Neural crest cell (in vitro differentiated cells): ENCODE results near the gene AQP12B. TPM values are rescaled to one million over a fixed set of nuclear protein-coding genes. Genes with fewer than 3 reads are reported as not detected.

Experiments used
- DNase-seq: peaks from one replicate; pipeline ENCODE4 v3.0.0; 2021; ENCODE audit warnings: low read depth, mixed read lengths, low spot score
- H3K27ac Mint-ChIP-seq: one replicate; pipeline ENCODE4 v1.8.0; 2021; ENCODE audit warnings: mild to moderate bottlenecking, mixed read lengths; ENCODE audit not compliant: unreplicated experiment
- H3K27me3 Mint-ChIP-seq: 2 replicates; pipeline ENCODE4 v1.8.0; 2021; ENCODE audit warnings: low read depth, mild to moderate bottlenecking, mixed read lengths
- H3K36me3 Mint-ChIP-seq: 2 replicates; pipeline ENCODE4 v1.8.0; 2021; ENCODE audit warnings: low read depth, mild to moderate bottlenecking, mixed read lengths
- H3K4me1 Mint-ChIP-seq: 2 replicates; pipeline ENCODE4 v1.8.0; 2021; ENCODE audit warnings: mixed read lengths
- H3K4me3 Mint-ChIP-seq: one replicate; pipeline ENCODE4 v1.8.0; 2021; ENCODE audit warnings: mild to moderate bottlenecking, mixed read lengths
- H3K9me3 Mint-ChIP-seq: 2 replicates; pipeline ENCODE4 v1.8.0; 2021; ENCODE audit warnings: mixed read lengths
- total RNA-seq: library from RNA; stranded (reverse); gene quantifications from 2 replicates; pipeline ENCODE4 v1.2.1, GENCODE V29; 2021
- TF ChIP-seq, protein P1 (sequence below): fragments of 200-600 bp; sonication (generic); conservative IDR thresholded peaks from 2 replicates; pipeline ENCODE4 v1.5.0; 2021; ENCODE audit warnings: antibody characterized with exemption, mild to moderate bottlenecking

Gene AQP12B
- total RNA-seq, 1 donor from 2014 or later: not detected

- no peaks in the 10 kb centered on the region for H3K36me3 Mint-ChIP-seq
- no peaks in the 10 kb centered on the region for H3K4me1 Mint-ChIP-seq
- H3K4me3 Mint-ChIP-seq: no peak overlapping the region
- no peak for DNase-seq
- TF ChIP-seq, protein P1, sequence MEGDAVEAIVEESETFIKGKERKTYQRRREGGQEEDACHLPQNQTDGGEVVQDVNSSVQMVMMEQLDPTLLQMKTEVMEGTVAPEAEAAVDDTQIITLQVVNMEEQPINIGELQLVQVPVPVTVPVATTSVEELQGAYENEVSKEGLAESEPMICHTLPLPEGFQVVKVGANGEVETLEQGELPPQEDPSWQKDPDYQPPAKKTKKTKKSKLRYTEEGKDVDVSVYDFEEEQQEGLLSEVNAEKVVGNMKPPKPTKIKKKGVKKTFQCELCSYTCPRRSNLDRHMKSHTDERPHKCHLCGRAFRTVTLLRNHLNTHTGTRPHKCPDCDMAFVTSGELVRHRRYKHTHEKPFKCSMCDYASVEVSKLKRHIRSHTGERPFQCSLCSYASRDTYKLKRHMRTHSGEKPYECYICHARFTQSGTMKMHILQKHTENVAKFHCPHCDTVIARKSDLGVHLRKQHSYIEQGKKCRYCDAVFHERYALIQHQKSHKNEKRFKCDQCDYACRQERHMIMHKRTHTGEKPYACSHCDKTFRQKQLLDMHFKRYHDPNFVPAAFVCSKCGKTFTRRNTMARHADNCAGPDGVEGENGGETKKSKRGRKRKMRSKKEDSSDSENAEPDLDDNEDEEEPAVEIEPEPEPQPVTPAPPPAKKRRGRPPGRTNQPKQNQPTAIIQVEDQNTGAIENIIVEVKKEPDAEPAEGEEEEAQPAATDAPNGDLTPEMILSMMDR: no peak
- H3K27me3 Mint-ChIP-seq: no peaks in the 10 kb centered on the region
- no peaks in the 10 kb centered on the region for H3K9me3 Mint-ChIP-seq
- no peak overlapping the region for H3K27ac Mint-ChIP-seq
These were observed 41.7 kb upstream of the AQP12B start for GRCh38 chr2:240724431-240724830.

- Mint-ChIP-seq H3K27me3 (no peaks in the 10 kb centered on the region), H3K9me3 (no peaks in the 10 kb centered on the region), H3K27ac (no peak overlapping the region), H3K4me3 (no peak overlapping the region), H3K36me3 (no peaks in the 10 kb centered on the region), H3K4me1 (no peaks in the 10 kb centered on the region)
- no peak for DNase-seq
- TF ChIP-seq, protein P1: no peak
These were observed 41.2 kb upstream of the AQP12B start for GRCh38 chr2:240723851-240724250.

GRCh38 chr2:240722796-240723735 is 40.4 kb upstream of the AQP12B start:
- TF ChIP-seq, protein P1: no peak
- H3K9me3 Mint-ChIP-seq: no peaks in the 10 kb centered on the region
- no peaks in the 10 kb centered on the region for H3K4me1 Mint-ChIP-seq
- no peak for DNase-seq
- no peaks in the 10 kb centered on the region for H3K36me3 Mint-ChIP-seq
- H3K4me3 Mint-ChIP-seq: no peak overlapping the region
- no peak overlapping the region for H3K27ac Mint-ChIP-seq
- no peaks in the 10 kb centered on the region for H3K27me3 Mint-ChIP-seq

DNA sequence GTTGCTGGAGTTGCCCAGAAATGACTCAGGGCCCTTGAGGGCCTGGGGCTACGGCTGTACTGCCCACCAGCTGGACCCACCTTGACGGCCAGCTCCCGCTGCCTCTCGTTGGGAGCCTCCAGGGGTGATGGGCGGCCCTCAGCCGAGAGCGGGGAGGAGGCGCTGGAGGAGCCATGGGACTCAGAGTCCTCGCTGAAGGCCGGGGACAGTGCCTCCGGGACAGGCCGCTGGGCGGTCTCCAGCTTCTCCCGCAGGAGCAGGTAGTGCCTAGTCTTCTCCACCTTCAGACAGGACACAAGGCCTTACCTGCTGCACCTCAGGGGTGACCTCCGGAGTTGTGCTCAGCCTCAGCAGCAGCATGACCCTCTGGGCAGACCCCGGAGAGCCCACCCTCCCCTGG is 39.7 kb upstream of the AQP12B start:
- Mint-ChIP-seq H3K27me3 (no peaks in the 10 kb centered on the region), H3K9me3 (no peaks in the 10 kb centered on the region), H3K27ac (no peak overlapping the region), H3K4me3 (no peak overlapping the region), H3K4me1 (no peaks in the 10 kb centered on the region), H3K36me3 (no peaks in the 10 kb centered on the region)
- TF ChIP-seq, protein P1: no peak
- no peak for DNase-seq

- Mint-ChIP-seq H3K9me3 (no peaks in the 10 kb centered on the region), H3K27ac (no peak overlapping the region), H3K4me3 (no peak overlapping the region), H3K27me3 (no peaks in the 10 kb centered on the region), H3K4me1 (no peaks in the 10 kb centered on the region), H3K36me3 (no peaks in the 10 kb centered on the region)
- TF ChIP-seq, protein P1: no peak
- no peak for DNase-seq
These were observed 39.0 kb upstream of the AQP12B start for GRCh38 chr2:240721596-240722180.
